ENCODE results near the gene HNRNPA1L2. TPM values are rescaled to one million over a fixed set of nuclear protein-coding genes. Genes with fewer than 3 reads are reported as not detected.
A peak's percentile ranks its signal among the peaks of the same experiment; 100 is the strongest.
"Not testable (repeated sequence)": the region's sequence is repeated elsewhere in the genome, so short reads cannot be mapped to it uniquely, and the experiment has no call there.

Gene HNRNPA1L2
- total RNA-seq, 1 experiment from 2014 or later, result 8.5 TPM

DNA sequence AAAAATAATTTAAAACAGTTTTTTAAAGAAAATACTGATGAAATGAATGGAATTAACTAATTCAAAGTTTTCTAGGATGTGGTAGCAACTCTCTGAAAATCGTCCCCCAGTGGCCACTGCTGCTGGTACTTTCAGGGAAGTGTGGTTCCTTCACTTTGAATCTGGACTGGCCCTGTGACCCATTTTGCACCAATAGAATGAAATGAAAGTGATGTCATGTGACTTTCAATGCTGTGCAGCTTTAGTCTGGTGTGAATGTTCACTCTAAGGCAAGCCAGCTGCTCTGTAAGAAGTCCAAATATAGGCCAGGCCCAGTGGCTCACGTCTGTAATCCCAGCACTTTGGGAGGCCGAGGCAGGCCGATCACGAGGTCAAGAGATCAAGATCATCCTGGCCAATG is 26.4 kb upstream of the HNRNPA1L2 start (continued):
- TF ChIP-seq AFF4 (CRISPR knock-in tag; IDR thresholded peaks at IDR 0.05; ENCODE audit: borderline replicate concordance) (no peak), NFATC4 (CRISPR knock-in tag; IDR thresholded peaks at IDR 0.05) (no peak), ZNF138 (CRISPR knock-in tag; conservative IDR thresholded peaks at IDR 0.05) (no peak), IRF2 (CRISPR knock-in tag; IDR thresholded peaks at IDR 0.05; ENCODE audit: borderline replicate concordance, low read depth) (no peak), ZNF317 (CRISPR knock-in tag; IDR thresholded peaks at IDR 0.05; ENCODE audit: borderline replicate concordance, low read depth) (no peak), MAX (CRISPR knock-in tag; IDR thresholded peaks at IDR 0.05) (no peak), MXD4 (CRISPR knock-in tag; IDR thresholded peaks at IDR 0.05; ENCODE audit: borderline replicate concordance) (no peak)
- TF ChIP-seq, protein P1, sequence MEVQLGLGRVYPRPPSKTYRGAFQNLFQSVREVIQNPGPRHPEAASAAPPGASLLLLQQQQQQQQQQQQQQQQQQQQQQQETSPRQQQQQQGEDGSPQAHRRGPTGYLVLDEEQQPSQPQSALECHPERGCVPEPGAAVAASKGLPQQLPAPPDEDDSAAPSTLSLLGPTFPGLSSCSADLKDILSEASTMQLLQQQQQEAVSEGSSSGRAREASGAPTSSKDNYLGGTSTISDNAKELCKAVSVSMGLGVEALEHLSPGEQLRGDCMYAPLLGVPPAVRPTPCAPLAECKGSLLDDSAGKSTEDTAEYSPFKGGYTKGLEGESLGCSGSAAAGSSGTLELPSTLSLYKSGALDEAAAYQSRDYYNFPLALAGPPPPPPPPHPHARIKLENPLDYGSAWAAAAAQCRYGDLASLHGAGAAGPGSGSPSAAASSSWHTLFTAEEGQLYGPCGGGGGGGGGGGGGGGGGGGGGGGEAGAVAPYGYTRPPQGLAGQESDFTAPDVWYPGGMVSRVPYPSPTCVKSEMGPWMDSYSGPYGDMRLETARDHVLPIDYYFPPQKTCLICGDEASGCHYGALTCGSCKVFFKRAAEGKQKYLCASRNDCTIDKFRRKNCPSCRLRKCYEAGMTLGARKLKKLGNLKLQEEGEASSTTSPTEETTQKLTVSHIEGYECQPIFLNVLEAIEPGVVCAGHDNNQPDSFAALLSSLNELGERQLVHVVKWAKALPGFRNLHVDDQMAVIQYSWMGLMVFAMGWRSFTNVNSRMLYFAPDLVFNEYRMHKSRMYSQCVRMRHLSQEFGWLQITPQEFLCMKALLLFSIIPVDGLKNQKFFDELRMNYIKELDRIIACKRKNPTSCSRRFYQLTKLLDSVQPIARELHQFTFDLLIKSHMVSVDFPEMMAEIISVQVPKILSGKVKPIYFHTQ (CRISPR knock-in tag; IDR thresholded peaks at IDR 0.05), result no peak
- TF ChIP-seq, protein P2, sequence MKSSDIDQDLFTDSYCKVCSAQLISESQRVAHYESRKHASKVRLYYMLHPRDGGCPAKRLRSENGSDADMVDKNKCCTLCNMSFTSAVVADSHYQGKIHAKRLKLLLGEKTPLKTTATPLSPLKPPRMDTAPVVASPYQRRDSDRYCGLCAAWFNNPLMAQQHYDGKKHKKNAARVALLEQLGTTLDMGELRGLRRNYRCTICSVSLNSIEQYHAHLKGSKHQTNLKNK (CRISPR knock-in tag; IDR thresholded peaks at IDR 0.05), result no peak

DNA sequence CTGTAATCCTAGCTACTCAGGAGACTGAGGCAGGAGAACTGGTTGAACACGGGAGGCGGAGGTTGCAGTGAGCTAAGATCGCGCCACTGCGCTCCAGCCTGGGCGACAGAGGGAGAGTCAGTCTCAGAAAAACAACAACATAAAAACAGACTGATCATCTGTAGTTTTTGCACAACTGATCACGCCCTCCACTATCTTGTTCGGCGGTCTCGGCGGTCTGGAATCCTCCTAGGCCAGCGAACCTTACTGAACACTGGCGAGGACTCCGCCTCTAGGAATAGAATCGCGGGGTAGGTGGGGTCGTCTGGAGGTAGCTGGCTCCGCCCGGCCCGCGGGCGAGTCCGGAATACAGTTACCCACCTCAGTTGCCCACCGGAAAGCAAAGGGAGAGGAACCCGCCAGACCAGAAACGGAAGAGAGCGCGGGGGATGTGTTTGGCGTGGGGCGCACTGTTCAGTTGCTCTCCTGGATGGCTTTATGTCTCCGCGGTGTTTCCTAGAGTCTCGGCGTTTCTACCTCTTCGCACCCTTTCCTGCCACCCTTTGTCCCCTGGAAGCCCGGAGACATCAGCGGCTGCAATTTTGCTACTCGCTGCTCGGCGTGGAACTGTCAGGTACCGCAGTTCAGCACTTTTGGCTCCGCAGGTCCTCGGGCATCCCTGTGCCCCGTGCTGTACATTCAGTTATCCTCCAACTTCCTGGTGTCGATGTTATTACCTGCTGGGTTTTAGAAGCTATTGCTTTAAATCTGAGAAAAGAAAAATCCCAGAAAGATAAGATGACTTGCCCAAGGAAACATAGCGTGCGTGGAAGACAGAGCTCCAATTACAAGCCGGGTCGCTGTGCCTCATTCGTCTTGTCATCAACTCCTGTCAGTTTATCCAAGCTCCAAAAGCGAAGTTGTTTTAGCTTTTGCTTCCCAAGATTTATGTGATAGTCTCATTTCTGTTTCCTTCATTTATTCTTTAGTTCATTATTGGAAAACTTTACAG is 24.9 kb upstream of the HNRNPA1L2 start:
- peaks cover 16% of the 10 kb centered on the region for H3K4me1 Mint-ChIP-seq
- ChIA-PET POLR2A (interaction anchor here (0.6 to 1.7 kb wide), 7 partner anchors 9 to 516 kb away, joined by 3 to 10 read pairs (median 4); partner anchors contain the start of genes PCDH8, SUGT1 and VPS36), CTCF (interaction anchor here (0.9 to 1.8 kb wide), 12 partner anchors 9 to 583 kb away, joined by 3 to 10 read pairs (median 4); partner anchors contain the start of genes SUGT1 and VPS36)
- peak overlapping the region; percentile 41; the same call in 1 of the 2 replicates for H3K27ac Mint-ChIP-seq
- peaks cover 5% of the 10 kb centered on the region for H3K9me3 Mint-ChIP-seq
- ATAC-seq (peak; percentile 100), DNase-seq (ENCODE audit: low spot score) (peak; percentile 85)
- no peaks in the 10 kb centered on the region; the same call in 1 of the 2 replicates for H3K27me3 Mint-ChIP-seq (ENCODE audit: low read depth)
- no peaks in the 10 kb centered on the region for H3K36me3 Mint-ChIP-seq
- peak overlapping the region; percentile 99 for H3K4me3 Mint-ChIP-seq
- TF ChIP-seq SP1 (CRISPR knock-in tag; conservative IDR thresholded peaks at IDR 0.05), result 0 out of 2 replicates have a peak, but pooled peaks have one; percentile 45
- TF ChIP-seq ARID4B (CRISPR knock-in tag; IDR thresholded peaks at IDR 0.05; ENCODE audit: borderline replicate concordance), result peak; percentile 51; the same call in 1 of the 2 replicates
- no peak for TF ChIP-seq NFATC4 (CRISPR knock-in tag; IDR thresholded peaks at IDR 0.05)
- peak; percentile 59; the same call in 1 of the 2 replicates for TF ChIP-seq HMGXB4 (CRISPR knock-in tag; IDR thresholded peaks at IDR 0.05)
- peak; percentile 63 for TF ChIP-seq FOXK1 (CRISPR knock-in tag; IDR thresholded peaks at IDR 0.05)
- peak; percentile 93 for TF ChIP-seq GABPB1 (CRISPR knock-in tag; IDR thresholded peaks at IDR 0.05)
- TF ChIP-seq ETV6 (CRISPR knock-in tag; IDR thresholded peaks at IDR 0.05), result no peak

DNA sequence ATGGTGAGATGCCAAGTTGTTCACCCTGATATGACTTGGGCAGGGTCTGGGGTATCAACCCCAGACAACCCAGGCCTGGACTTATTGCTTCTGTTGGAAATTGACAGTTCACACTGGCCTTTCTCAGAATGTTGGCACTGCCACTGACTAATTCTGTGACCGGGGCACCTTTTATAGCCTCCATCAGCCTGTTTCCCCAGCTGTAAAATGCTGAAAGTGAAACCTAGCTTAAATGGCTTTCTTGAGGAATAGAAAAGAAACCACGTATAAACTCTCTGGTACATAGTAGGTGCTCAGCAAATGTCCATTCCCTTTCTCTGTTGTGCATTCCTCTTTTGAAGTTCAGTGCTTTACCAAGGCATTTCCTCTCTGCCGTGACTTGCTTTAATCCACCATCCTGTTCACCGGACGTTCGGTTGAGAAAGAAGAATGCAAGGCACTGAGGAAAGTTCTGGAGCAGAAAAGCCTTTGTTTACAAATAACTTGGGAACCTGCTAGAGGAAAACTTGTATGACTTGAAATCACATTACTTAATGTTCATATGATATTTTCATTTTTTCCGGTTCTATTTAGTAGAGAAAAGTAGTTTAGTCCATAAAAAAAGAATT is 11.0 kb upstream of the HNRNPA1L2 start:
- H3K36me3 Mint-ChIP-seq, result peaks cover 21% of the 10 kb centered on the region
- H3K27ac Mint-ChIP-seq; H3K9me3 Mint-ChIP-seq; H3K4me1 Mint-ChIP-seq; ATAC-seq; DNase-seq (ENCODE audit: low spot score); CTCF ChIA-PET; POLR2A ChIA-PET; H3K27me3 Mint-ChIP-seq (ENCODE audit: low read depth); H3K4me3 Mint-ChIP-seq: not testable (repeated sequence)

All from WTC11 (cell line).